ENCODE measurements around the gene CACNA1H.

CACNA1H gene

DNA sequence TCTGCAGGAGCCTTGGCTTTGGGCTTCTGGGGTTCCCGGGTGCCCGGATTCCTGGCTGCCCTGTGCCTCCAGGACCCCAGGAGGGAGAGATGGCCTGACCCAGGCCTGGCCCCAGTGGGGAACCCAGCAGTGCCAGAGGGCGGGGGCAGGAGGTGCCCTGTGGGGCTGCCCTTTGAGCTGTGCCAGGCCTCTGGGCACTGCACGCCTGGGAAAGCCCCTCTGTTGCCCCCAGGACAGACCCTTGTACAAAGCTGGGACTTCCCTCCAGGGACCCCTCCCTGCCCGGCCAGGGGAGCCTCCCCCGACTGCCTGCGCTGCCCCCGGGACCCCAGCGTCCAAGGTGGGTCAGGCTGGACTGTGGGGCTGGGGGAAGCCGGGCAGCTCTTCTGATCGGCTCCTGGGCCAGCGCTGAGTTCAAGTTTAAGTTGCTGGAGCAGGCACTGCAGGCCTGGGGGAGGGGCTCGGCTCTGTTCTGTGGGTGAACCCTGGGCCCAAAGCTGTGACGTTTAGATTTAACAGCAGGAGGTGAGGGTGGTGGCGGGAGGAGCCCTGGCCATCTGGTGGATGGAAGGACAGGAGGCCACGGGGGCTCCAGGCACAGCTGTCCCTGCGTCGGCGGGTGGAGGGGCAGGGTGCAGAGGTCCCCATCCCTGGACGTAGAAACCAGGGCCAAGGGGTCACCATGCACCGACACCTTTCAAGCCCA is 29.2 kb upstream of the CACNA1H start:
- DNase-seq (ENCODE audit: low spot score): no peak

DNA sequence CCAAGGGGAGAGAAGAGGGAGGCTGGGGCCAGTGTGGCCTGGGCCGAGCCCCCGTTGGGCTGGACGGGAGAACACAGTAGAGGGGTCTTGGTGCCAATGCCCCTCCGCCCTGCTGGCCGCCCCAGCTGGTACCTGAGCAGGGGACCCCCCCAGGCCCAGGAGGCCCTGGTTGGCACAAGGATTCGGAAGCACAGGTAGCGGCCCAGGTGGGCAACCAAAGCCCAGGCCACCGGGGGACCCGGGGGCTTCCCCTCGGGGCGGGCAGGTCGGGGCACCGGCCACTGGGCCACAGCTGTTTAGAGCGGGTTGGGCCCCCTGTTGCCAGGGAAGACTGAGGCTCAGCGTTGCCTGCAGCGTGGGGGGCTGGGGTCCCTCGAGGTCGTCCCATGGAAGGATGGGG is 28.6 kb upstream of the CACNA1H start:
- DNase-seq (ENCODE audit: low spot score): no peak

DNA sequence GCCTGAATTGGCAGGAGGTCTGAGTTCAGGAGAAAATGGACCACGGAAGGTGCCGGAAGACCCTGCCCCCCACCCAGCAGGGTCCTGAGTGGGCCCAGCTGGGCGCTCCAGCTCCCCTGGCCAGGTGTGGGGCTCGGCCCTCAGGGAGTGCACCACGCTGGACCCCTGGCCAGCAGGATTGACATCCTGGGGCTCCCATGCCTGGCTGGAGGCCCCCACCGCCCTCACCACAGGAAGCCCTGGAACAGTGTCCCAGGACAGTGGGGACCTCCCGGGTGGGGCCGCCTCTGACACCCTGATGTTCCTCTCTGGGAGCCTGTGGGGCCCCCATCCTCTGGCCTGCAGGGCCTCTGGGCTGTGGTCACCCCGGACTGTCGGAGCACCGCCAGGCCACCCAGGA is 28.1 kb upstream of the CACNA1H start:
- DNase-seq (ENCODE audit: low spot score): no peak

DNA sequence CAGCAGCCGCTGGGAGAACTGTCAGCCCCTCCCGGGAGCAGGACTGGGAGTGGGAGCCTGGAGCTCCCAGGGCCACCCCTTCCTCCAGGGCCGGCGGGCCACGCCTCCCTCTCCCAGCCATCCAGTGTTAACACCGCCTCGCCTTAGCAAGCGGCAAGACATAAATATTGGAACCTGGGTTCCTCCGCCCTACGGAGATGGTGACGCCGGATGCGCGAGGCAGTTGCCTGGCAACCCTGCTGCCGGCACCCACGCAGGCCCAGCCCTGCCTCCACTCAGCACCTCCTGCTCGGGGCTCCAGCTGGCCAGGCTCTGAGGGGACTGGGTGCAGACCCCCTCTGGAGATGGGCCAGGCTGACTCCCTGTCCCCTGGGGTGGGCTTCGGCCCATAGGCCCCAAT is 27.4 kb upstream of the CACNA1H start:
- DNase-seq (ENCODE audit: low spot score): no peak

DNA sequence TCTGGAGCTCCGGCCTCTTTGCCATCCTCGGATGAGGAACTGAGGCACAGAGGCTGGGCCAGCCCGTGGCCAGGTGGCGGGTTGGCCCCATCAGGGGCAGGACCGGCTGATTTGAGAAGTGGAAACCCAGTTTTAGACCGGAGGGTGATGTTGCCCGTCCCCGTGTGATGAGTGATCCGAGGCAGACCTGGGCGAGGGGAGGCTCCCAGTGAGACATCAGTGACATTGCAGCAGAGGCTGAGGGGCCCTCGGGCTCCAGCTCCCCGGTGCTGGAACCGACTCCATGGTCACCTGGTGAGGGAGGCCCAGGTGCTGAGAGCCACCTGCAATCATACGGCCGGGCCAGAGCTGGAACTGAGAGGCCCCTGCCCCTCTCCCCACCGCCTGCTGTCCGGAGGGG is 26.9 kb upstream of the CACNA1H start:
- DNase-seq (ENCODE audit: low spot score): no peak

DNA sequence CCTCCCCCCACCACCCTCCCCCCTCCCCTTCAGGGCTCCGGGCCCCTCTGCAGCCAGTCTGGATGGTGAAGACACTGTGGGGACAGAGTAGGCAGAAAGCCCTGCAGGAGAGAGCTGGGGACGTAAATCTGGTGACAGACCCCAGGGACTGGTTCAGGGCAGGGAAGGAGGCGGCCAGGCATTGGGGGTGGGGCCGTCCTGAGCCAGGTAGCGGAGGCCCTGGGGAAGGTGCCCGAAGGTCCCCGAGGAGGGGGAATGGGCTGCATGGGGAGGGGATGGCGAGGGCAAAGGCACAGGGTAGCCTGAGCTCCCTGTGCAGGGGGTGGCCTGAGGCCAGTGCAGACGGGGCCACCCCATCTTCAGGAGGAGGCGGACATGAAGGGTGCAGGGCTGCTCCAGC is 26.3 kb upstream of the CACNA1H start:
- DNase-seq (ENCODE audit: low spot score): no peak

DNA sequence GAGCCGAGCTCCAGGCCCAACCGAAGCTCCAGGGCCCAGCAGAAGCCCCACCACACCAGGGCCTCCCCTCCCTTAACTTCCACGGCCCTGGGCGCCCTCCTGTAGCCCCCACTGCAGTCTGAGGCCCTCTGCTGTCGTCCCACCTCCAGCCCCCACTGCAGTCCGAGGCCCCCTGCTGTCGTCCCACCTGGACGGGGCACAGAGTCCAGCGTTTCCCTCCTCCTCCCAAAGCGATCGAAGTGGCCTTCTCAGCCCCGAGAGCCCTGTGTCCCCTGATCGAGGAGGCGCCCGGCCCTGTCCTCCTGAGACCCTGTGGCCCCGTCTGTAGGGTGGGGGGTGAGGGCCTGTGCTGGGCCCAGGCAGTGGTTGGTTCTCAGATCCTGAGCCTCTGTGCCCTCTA is 25.8 kb upstream of the CACNA1H start:
- DNase-seq (ENCODE audit: low spot score): no peak

DNA sequence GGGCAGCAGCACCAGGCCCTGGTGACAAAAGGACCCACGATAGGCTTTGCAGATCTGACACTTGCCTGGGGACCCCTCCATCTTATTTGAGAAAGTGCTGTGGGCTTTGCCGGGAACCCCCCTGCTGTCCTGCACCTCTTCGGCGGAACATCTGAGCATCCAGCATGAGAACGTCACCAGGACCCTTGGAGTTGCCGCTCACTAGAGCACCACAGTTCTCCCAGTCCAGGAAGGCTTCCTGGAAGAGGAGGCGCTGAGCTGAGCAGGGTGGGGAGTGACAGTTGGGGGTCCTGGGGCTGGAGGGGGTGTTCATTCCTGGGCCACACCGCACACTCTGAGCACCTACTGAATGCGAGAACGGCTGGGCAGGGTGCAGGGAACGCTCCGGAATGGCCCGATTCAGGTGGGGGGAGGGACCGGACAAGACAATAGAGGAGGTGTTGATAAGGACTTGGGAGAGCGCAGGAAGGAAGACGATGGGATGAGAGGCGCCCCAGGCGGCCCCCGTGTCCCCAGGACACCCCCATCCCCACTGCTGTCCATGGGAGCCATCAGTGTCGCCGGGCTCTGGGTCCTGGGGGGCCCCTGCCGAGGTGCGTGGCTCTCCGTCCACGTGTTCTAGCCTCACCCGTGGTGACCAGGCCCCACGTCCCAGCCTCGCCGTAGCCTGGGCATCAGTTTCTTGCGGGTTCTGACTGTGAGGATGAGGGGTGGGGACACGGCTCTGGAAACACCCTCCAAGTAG is 24.8 kb upstream of the CACNA1H start:
- no peak for DNase-seq (ENCODE audit: low spot score)

DNA sequence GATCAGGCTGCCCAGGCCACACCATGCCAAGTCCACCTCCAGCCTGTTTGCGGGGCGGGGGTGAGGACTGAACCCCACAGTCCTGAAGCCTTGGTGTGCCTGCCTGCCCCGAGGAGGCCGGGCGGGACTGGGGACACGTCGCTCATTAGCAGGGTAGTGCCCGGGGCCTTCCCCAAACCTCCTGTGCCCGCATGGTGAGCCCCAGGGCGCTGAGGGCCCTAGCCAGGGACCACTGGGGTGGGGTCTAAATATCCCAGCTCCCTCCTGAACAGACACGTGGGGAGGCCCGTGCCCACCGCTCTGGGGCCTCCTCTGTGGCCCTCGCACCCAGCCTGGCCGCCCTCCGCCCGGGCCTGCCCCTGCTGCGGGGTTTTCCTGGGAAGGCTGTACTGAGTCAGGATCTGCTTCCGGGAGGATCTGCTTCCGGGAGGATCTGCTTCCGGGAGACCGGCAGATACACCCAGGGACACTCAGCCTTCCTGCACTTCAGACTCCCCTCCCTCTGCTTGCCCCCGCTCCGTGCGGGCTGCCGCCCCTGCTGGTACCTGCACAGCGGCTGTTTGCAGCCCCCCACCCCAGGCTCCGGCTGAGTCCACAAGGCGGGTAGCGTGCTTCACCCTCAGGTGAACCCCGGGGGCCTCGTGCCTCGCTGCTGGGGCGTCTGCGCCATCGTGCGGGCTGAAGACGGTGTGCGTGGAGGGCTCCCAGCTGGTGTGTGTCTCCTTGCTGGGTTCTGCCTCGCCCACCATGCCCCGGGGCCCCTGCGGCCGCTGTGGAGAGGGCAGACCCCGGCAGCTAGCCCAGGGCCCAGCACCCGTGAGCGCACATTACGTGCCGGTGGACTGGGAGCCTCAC is 23.6 kb upstream of the CACNA1H start:
- no peak for DNase-seq (ENCODE audit: low spot score)

DNA sequence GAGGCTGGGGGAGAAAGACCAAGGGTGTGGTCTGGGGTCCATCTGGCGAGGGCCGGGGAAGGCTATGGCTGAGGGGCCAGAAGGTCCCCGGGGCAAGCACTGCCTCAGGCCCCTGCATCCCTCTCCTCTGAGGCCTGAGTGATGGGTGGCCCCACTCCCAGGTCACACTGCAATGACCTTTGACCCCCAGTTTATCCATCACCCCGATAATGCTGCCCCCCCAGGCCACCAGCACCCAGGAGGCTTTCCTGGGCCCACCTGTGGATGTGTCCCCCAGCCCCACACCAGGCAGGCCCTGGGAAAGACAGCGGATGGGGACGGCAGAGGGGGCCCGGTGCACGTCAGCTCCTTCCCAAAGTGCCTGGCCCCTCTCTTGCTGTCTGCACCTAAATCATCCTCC is 22.5 kb upstream of the CACNA1H start:
- DNase-seq (ENCODE audit: low spot score): no peak

DNA sequence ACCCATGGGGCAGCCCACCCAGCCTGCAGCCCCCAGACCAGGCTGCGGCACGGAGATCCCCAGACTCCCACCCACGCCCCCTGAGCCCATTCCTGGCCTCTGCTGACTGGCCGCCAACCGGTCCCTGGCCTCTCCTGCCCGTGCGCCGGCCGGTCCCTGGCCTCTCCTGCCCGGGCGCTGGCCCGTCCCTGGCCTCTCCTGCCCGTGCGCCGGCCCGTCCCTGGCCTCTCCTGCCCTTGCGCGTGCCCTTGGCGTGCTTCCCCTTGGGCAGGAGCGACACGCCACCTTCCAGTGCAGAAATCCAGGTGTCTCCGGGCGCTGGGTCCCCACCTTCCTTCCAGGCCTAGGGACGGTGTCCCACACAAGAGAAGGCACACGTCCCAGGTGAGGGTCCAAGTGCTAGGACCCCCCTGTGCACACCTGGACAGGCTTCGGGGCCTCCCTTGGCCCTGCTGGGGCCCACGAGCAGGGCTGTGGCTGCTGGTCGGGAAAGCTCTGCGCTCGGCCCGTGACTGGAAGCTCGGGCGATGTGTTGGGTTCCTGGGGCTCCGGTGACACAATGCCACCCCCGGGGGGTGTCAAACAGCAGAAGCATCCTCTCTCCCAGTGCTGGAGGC is 21.4 kb upstream of the CACNA1H start:
- DNase-seq (ENCODE audit: low spot score): no peak

DNA sequence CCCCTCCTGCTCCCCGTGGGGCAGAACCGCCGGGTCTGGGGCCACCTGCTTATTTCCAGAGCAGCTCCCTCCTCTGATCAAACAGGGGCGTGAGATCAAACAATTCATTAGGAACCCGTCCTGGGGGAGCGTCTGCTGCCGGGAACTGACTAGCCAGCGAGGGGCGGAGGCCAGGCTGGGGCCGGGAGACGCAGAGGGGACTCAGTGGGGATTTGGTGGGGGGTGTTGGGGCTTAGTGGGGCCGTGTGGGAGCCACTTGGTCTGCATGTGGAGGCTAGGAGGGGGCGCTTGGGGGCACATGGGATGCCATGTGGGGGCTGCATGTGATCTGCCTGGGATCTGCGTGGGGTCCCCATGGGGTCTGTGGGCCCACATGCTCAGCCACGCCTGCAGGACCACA is 20.5 kb upstream of the CACNA1H start:
- DNase-seq (ENCODE audit: low spot score): no peak

DNA sequence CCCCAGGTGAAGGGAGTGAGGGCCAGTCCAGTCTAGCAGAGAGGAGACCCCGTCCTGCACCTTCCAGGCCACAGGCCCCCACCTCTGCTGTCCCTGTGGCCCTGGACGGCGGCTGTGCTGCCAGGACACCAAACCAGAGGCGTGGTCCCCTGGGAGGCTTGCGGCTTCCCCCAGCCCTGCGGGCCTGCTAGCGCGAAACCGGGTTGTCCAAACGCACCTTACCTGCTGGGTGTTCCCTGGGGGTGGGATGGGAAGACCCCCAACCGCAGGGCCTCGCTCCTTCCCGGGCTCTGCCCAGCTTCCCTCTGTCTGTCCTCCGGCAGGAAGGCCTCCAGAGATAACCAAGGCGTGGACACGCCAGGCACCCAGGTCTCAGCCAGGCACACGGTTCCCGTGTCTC is 19.6 kb upstream of the CACNA1H start:
- no peak for DNase-seq (ENCODE audit: low spot score)

DNA sequence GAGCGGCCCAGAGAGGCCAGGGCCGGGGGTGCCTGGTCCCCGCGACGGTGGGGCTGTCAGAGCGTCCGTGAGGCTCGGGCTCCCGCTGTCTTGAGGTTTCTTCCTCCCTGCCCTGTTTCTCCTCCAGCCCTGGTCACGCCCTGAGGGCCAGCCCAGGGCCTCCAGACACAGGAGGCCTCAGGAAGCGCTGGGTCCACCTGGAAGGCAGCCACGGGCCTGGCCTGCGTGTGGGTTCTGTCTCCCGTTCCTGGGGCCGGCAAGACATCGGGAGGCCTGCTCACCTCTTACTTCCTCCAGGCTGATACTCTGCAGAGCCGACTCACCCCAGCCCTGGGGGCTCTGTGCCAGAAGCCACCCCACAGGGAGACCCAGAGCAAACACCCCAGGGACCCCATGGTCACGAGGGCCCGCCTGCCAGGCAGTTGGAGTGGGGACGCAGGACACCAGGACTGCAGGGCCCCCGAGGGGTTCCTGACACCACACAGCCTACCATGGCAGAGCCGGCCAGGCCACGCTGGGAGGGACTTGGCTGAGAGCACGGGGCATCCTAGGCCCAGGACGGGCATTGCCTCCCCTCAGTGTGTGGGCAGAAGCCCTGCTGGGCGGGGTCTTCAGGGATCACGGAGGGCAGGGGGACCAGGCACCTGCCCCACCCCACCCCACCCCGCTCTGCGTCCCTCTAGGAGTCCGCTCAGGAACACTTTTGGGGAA is 18.9 kb upstream of the CACNA1H start:
- DNase-seq (ENCODE audit: low spot score): no peak

DNA sequence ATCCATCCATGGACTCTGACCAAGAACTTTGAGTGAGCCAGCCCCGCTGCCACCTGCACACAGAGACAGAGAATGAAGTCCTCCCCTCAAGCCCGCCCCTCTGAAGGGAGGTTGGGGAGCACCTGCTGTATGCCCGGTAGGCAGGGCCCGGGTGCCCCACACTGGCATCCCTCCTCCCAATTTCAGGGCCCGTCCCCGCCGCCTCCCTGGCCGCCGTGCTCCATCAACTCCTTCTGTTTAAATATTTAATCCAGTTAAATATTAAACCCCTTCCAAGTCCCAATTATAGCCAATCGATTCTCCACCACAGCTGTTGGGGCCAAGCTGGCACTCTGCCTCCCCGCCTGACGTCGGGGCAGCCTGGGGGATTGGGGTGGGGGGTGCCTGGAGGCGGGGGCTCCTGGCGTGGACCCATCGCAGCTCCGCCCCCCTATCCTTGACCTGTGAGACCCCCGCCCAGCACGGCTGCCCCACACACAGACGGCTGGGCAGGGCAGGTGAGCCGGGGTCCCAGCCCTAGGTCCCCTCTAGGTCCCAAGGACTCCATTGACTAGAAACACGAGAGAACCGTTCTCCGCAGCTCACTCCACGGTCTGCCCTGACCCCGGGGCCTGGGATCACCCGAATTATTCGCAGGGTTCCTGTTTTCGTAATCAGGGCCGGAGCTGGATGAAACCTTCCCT is 18.0 kb upstream of the CACNA1H start:
- DNase-seq (ENCODE audit: low spot score): no peak

DNA sequence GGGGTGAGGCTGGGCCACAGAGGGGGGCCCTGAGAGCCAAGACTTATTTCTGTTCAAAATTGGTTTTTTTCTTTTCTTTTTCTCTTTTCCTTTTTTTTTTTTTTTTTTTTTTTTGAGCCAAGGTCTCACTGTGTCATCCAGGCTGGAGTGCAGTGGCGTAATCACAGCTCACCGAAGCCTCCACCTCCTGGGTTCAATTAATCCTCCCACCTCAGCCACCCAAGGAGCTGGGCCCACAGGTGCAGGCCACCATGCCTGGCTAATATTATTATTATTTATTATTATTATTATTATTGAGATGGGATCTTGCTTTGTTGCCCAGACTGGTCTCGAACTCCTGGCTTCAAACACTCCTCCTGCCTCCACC is 17.5 kb upstream of the CACNA1H start:
- DNase-seq (ENCODE audit: low spot score): no peak

DNA sequence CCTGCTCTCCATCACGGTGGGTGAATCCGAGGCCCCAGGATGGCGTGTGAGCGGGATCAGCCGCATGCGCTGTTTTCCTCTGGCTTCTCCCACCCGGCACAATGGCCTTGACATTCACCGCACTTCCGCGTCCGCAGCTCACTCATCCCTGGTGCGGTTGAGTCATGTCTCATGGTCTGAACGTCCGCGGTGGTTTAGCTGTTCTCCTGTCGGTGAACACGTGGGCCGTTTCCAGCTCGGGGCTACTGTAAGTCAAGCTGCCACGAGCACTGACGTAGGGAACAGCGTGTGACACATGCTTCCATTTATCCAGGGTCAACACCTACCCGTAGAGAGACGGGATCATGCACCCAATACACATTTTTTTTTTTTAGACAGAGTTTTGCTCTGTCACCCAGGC is 15.3 kb upstream of the CACNA1H start:
- no peak for DNase-seq (ENCODE audit: low spot score)

DNA sequence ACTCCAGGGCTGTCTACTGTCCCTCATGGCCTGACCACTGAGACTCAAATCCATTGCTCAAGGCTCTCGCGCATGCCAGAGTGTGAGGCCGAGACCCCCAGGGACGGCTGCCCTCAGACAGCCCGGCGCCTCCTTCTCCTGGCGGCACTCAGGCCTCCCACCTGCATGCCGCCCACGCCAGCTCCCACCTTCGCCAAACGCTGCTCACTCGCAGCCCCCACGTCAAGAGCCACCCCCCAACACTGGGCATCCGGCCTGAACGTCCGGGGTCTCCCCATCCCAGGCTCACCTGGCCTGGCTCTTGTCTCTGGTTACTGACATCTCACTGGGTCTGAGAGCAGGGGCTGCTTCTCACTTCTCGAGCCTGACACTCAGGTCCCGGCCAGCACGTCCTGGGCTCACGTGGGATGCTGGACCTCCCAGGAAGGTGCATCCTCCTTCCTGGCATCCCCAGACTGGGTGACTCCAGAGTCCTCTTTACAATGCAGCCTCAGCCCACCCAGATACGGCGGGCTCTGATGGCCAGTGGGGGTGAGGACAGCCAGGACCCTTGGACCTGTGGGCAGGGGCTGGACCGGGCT is 12.2 kb upstream of the CACNA1H start:
- DNase-seq (ENCODE audit: low spot score): no peak

DNA sequence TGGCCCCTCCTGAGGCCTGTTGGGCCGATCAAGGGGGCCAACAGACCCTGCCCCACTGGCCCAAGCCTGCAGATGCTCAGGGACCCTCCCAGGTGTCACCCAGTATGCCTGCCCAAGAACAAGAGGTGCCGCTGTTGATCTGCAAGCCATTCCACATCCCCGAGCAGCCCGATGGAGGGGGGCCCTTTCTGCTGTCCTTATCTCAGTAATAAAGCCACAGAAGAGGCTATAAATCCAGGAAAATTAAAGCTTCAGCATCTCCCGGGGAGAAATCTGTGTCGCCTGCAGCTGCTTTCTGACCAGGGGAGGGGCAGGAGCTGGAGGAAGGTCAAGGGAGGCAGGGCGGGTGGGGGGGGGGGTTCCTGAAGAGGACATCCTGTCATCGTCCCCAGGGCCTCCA is 11.7 kb upstream of the CACNA1H start:
- no peak for DNase-seq (ENCODE audit: low spot score)

DNA sequence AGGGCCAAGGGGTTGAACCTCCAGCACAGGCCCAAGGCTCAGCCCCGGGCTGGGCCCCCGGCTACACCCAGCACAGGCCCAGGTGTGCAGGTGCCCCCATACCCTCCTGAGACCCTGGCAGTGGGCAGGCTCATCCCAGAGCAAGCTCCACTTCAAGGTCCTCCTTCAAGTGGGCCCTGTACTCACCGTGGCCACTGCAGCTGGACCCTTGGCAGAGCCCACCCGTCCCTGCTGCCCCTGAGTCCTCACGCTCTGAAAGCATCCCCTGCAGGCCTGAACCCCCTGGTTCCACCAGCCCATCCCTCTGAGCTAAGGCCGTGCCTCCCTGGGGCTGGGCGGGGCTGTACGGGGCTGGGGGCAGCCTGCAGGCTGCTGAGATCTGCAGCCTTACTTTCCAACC is 11.2 kb upstream of the CACNA1H start:
- no peak for DNase-seq (ENCODE audit: low spot score)

DNA sequence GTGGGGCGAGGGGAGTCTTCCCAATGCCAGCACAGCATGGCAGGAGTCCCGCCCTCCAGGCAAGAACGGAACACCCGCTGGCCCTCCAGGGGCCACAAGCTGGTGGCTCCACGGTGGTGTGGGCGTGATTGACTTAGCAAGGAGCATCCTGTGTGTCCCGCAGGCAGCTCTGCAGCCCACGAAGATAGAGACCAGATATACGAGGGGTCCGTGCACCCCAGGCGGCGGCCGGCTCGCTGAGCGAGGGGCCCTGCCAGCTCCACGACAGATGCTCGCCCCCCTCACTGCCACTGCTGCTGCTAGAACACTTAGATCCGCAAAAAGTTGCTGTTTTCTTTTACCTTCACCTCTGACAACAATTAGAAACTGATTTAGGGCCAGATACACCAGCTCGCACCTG is 10.0 kb upstream of the CACNA1H start:
- DNase-seq (ENCODE audit: low spot score): no peak
